HepG2 (cell line): ENCODE results near the gene CLEC3A. TPM values are rescaled to one million over a fixed set of nuclear protein-coding genes. Genes with fewer than 3 reads are reported as not detected.

Experiments used
- CCDC6 ChIP-seq: sonication (generic); formaldehyde crosslinking; IDR thresholded peaks from 2 replicates; pipeline ENCODE4 v1.8.1; 2022; ENCODE audit warnings: mild to moderate bottlenecking, missing genetic modification reagents, moderate library complexity
- HOXA9 ChIP-seq: sonication (generic); formaldehyde crosslinking; IDR thresholded peaks from 2 replicates; pipeline ENCODE4 v1.8.1; 2022; ENCODE audit warnings: missing genetic modification reagents, mild to moderate bottlenecking, moderate library complexity, borderline replicate concordance
- MYC ChIP-seq: sonication (generic); formaldehyde crosslinking; IDR thresholded peaks from 2 replicates; pipeline ENCODE4 v1.9.0; 2021; ENCODE audit warnings: missing genetic modification reagents, borderline replicate concordance
- PAF1 ChIP-seq: IDR thresholded peaks from 2 replicates; pipeline ENCODE4 v1.6.1; 2016; ENCODE audit warnings: missing genetic modification reagents, missing compliant biosample characterization
- REXO4 ChIP-seq: sonication (generic); formaldehyde crosslinking; IDR thresholded peaks from 2 replicates; pipeline ENCODE4 v1.8.0; 2022; ENCODE audit warnings: missing genetic modification reagents, mild to moderate bottlenecking, borderline replicate concordance
- SMARCE1 ChIP-seq: fragments of 450-650 bp; IDR thresholded peaks from 2 replicates; pipeline ENCODE4 v1.6.1; 2017; ENCODE audit warnings: borderline replicate concordance
- ZNF75D ChIP-seq: sonication (generic); formaldehyde crosslinking; IDR thresholded peaks from 2 replicates; pipeline ENCODE4 v1.8.1; 2023; ENCODE audit warnings: missing genetic modification reagents, mild to moderate bottlenecking, borderline replicate concordance
- ZSCAN21 ChIP-seq: sonication (generic); formaldehyde crosslinking; IDR thresholded peaks from 2 replicates; pipeline ENCODE4 v1.8.0; 2022; ENCODE audit warnings: mild to moderate bottlenecking, missing genetic modification reagents, moderate library complexity, borderline replicate concordance
- polyA plus RNA-seq, 8 experiments: library from polyadenylated mRNA; depleted of rRNA in 3 of 8; stranded (reverse) in 7 of 8; unstranded in 1 of 8; fragments of >200 nt; fragmentation: Illumina TruSeq in 4 of 8; extraction: Trizol in 4 of 8; gene quantifications; 2 replicates each; pipeline versions ENCODE4 v1.2.1 to v1.2.3, GENCODE V29; 2011 to 2016; ENCODE audit warnings: low read depth in 4 of 8, missing spikeins in 1 of 8, mixed read lengths in 1 of 8; ENCODE audit not compliant: insufficient read depth in 1 of 8
- total RNA-seq, 5 experiments: library from RNA; depleted of rRNA; stranded (reverse); fragments of >200 nt; fragmentation: Illumina TruSeq; extraction: Trizol; gene quantifications; 2 replicates each; pipeline ENCODE4 v1.2.3, GENCODE V29; 2016; ENCODE audit warnings: low read depth in 1 of 5
- TF ChIP-seq, protein P1 (sequence below): sonication (generic); formaldehyde crosslinking; IDR thresholded peaks from 2 replicates; pipeline ENCODE4 v1.5.1; 2020; ENCODE audit warnings: missing genetic modification reagents, mild to moderate bottlenecking, borderline replicate concordance
- TF ChIP-seq, protein P2 (sequence below): sonication (generic); formaldehyde crosslinking; IDR thresholded peaks from 2 replicates; pipeline ENCODE4 v1.4.0; 2020; ENCODE audit warnings: missing genetic modification reagents, borderline replicate concordance
- TF ChIP-seq, protein P3 (sequence below): sonication (generic); formaldehyde crosslinking; IDR thresholded peaks from 2 replicates; pipeline ENCODE4 v1.8.1; 2023; ENCODE audit warnings: mild to moderate bottlenecking, inconsistent platforms, moderate library complexity, missing genetic modification reagents, borderline replicate concordance
- TF ChIP-seq, protein P4 (sequence below): fragments of 450-650 bp; IDR thresholded peaks from 2 replicates; pipeline ENCODE4 v1.6.1; 2016
- TF ChIP-seq, protein P5 (sequence below): sonication (generic); formaldehyde crosslinking; IDR thresholded peaks from 2 replicates; pipeline ENCODE4 v1.4.0; 2020; ENCODE audit warnings: missing genetic modification reagents
- TF ChIP-seq, protein P6 (sequence below): sonication (generic); formaldehyde crosslinking; IDR thresholded peaks from 2 replicates; pipeline ENCODE4 v1.5.0; 2020; ENCODE audit warnings: mild to moderate bottlenecking, missing genetic modification reagents, moderate library complexity
- TF ChIP-seq, protein P7 (sequence below): sonication (generic); formaldehyde crosslinking; IDR thresholded peaks from 2 replicates; pipeline ENCODE4 v1.5.1; 2020; ENCODE audit warnings: missing genetic modification reagents, mild to moderate bottlenecking, borderline replicate concordance
- TF ChIP-seq, protein P8 (sequence below): sonication (generic); formaldehyde crosslinking; IDR thresholded peaks from 2 replicates; pipeline ENCODE4 v1.8.1; 2023; ENCODE audit warnings: missing genetic modification reagents, inconsistent platforms, borderline replicate concordance

CLEC3A gene
- total and polyA plus RNA-seq, 2 of the 13 experiments (the other 11 are each of a cell fraction or from before 2014, with no cell fraction given) = not detected

DNA sequence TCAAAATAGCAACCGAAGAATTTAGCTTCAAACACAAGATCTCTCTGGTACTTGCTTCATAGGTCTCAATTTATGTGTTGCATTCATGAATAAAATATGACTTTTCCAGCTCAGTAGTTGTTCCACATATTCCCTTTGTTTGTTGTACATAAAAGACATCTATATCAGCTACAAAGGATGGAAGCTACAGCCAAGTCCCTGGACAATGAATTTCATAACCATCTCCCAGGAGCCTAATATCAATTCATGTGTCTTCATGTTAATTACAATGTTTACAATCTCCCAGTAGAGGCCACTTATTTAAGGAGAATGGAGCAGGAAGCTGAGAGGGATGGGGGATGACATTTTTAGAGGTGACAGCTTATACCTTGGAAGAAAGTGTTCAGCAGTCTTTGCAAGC is 3.3 kb downstream of the CLEC3A start (continued):
- TF ChIP-seq, protein P1, sequence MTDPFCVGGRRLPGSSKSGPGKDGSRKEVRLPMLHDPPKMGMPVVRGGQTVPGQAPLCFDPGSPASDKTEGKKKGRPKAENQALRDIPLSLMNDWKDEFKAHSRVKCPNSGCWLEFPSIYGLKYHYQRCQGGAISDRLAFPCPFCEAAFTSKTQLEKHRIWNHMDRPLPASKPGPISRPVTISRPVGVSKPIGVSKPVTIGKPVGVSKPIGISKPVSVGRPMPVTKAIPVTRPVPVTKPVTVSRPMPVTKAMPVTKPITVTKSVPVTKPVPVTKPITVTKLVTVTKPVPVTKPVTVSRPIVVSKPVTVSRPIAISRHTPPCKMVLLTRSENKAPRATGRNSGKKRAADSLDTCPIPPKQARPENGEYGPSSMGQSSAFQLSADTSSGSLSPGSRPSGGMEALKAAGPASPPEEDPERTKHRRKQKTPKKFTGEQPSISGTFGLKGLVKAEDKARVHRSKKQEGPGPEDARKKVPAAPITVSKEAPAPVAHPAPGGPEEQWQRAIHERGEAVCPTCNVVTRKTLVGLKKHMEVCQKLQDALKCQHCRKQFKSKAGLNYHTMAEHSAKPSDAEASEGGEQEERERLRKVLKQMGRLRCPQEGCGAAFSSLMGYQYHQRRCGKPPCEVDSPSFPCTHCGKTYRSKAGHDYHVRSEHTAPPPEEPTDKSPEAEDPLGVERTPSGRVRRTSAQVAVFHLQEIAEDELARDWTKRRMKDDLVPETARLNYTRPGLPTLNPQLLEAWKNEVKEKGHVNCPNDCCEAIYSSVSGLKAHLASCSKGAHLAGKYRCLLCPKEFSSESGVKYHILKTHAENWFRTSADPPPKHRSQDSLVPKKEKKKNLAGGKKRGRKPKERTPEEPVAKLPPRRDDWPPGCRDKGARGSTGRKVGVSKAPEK (CRISPR knock-in tag) = no peak
- TF ChIP-seq REXO4 (CRISPR knock-in tag) = no peak
- TF ChIP-seq CCDC6 (CRISPR knock-in tag) = no peak
- no peak for TF ChIP-seq ZSCAN21
- TF ChIP-seq PAF1 (CRISPR knock-in tag) = no peak
- TF ChIP-seq, protein P2, sequence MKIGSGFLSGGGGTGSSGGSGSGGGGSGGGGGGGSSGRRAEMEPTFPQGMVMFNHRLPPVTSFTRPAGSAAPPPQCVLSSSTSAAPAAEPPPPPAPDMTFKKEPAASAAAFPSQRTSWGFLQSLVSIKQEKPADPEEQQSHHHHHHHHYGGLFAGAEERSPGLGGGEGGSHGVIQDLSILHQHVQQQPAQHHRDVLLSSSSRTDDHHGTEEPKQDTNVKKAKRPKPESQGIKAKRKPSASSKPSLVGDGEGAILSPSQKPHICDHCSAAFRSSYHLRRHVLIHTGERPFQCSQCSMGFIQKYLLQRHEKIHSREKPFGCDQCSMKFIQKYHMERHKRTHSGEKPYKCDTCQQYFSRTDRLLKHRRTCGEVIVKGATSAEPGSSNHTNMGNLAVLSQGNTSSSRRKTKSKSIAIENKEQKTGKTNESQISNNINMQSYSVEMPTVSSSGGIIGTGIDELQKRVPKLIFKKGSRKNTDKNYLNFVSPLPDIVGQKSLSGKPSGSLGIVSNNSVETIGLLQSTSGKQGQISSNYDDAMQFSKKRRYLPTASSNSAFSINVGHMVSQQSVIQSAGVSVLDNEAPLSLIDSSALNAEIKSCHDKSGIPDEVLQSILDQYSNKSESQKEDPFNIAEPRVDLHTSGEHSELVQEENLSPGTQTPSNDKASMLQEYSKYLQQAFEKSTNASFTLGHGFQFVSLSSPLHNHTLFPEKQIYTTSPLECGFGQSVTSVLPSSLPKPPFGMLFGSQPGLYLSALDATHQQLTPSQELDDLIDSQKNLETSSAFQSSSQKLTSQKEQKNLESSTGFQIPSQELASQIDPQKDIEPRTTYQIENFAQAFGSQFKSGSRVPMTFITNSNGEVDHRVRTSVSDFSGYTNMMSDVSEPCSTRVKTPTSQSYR (CRISPR knock-in tag) = no peak
- TF ChIP-seq, protein P3, sequence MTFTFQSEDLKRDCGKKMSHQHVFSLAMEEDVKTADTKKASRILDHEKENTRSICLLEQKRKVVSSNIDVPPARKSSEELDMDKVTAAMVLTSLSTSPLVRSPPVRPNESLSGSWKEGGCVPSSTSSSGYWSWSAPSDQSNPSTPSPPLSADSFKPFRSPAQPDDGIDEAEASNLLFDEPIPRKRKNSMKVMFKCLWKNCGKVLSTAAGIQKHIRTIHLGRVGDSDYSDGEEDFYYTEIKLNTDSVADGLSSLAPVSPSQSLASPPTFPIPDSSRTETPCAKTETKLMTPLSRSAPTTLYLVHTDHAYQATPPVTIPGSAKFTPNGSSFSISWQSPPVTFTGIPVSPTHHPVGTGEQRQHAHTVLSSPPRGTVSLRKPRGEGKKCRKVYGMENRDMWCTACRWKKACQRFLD (CRISPR knock-in tag) = no peak
- TF ChIP-seq, protein P4, sequence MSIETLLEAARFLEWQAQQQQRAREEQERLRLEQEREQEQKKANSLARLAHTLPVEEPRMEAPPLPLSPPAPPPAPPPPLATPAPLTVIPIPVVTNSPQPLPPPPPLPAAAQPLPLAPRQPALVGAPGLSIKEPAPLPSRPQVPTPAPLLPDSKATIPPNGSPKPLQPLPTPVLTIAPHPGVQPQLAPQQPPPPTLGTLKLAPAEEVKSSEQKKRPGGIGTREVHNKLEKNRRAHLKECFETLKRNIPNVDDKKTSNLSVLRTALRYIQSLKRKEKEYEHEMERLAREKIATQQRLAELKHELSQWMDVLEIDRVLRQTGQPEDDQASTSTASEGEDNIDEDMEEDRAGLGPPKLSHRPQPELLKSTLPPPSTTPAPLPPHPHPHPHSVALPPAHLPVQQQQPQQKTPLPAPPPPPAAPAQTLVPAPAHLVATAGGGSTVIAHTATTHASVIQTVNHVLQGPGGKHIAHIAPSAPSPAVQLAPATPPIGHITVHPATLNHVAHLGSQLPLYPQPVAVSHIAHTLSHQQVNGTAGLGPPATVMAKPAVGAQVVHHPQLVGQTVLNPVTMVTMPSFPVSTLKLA = no peak
- no peak for TF ChIP-seq ZNF75D (CRISPR knock-in tag)
- TF ChIP-seq, protein P5, sequence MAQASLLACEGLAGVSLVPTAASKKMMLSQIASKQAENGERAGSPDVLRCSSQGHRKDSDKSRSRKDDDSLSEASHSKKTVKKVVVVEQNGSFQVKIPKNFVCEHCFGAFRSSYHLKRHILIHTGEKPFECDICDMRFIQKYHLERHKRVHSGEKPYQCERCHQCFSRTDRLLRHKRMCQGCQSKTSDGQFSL = no peak
- TF ChIP-seq, protein P6, sequence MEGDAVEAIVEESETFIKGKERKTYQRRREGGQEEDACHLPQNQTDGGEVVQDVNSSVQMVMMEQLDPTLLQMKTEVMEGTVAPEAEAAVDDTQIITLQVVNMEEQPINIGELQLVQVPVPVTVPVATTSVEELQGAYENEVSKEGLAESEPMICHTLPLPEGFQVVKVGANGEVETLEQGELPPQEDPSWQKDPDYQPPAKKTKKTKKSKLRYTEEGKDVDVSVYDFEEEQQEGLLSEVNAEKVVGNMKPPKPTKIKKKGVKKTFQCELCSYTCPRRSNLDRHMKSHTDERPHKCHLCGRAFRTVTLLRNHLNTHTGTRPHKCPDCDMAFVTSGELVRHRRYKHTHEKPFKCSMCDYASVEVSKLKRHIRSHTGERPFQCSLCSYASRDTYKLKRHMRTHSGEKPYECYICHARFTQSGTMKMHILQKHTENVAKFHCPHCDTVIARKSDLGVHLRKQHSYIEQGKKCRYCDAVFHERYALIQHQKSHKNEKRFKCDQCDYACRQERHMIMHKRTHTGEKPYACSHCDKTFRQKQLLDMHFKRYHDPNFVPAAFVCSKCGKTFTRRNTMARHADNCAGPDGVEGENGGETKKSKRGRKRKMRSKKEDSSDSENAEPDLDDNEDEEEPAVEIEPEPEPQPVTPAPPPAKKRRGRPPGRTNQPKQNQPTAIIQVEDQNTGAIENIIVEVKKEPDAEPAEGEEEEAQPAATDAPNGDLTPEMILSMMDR = no peak
- TF ChIP-seq, protein P7, sequence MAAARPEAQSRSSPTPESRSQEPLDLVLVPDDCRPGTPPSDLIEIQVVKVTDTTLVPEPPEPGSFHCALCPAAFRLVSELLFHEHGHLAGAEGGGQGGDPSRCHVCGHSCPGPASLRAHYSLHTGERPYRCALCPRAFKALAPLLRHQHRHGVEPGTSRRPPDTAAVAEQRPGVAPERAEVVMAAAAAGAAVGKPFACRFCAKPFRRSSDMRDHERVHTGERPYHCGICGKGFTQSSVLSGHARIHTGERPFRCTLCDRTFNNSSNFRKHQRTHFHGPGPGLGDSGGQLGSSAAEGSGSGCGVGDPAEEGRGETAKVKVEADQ (CRISPR knock-in tag) = no peak
- TF ChIP-seq MYC (CRISPR knock-in tag) = no peak
- no peak for TF ChIP-seq HOXA9 (CRISPR knock-in tag)
- no peak for TF ChIP-seq SMARCE1
- TF ChIP-seq, protein P8, sequence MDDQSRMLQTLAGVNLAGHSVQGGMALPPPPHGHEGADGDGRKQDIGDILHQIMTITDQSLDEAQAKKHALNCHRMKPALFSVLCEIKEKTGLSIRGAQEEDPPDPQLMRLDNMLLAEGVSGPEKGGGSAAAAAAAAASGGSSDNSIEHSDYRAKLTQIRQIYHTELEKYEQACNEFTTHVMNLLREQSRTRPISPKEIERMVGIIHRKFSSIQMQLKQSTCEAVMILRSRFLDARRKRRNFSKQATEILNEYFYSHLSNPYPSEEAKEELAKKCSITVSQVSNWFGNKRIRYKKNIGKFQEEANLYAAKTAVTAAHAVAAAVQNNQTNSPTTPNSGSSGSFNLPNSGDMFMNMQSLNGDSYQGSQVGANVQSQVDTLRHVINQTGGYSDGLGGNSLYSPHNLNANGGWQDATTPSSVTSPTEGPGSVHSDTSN (CRISPR knock-in tag) = no peak
